ENCODE data around the gene TUBD1. TPM values are rescaled to one million over a fixed set of nuclear protein-coding genes. Genes with fewer than 3 reads are reported as not detected.
"Not testable (repeated sequence)": the region's sequence is repeated elsewhere in the genome, so short reads cannot be mapped to it uniquely, and the experiment has no call there.

The TUBD1 gene
- total RNA-seq, 1 donor from 2014 or later = 12.5 TPM

GRCh38 chr17:59844884-59845594, 47.7 kb downstream of the TUBD1 start:
- ATAC-seq = no peak

GRCh38 chr17:59842901-59843652, 49.7 kb downstream of the TUBD1 start:
- ATAC-seq = peak; percentile 56

- not testable (repeated sequence) for ATAC-seq
Observed at GRCh38 chr17:59841882-59842263, 50.9 kb downstream of the TUBD1 start.

DNA sequence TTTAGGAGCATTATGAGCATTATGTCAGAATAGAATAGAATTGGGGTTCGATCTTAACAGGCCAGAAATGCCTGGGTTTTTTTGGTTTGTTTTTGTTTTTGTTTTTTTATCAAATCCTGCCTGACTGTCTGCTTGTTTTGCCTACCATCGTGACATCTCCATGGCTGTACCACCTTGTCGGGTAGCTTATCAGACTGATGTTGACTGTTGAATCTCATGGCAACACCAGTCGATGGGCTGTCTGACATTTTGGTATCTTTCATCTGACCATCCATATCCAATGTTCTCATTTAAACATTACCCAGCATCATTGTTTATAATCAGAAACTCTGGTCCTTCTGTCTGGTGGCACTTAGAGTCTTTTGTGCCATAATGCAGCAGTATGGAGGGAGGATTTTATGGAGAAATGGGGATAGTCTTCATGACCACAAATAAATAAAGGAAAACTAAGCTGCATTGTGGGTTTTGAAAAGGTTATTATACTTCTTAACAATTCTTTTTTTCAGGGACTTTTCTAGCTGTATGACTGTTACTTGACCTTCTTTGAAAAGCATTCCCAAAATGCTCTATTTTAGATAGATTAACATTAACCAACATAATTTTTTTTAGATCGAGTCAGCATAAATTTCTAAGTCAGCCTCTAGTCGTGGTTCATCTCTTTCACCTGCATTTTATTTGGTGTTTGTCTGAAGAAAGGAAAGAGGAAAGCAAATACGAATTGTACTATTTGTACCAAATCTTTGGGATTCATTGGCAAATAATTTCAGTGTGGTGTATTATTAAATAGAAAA, 51.5 kb downstream of the TUBD1 start:
- ATAC-seq = not testable (repeated sequence)

GRCh38 chr17:59840329-59841090, 52.2 kb downstream of the TUBD1 start:
- ATAC-seq = no peak

DNA sequence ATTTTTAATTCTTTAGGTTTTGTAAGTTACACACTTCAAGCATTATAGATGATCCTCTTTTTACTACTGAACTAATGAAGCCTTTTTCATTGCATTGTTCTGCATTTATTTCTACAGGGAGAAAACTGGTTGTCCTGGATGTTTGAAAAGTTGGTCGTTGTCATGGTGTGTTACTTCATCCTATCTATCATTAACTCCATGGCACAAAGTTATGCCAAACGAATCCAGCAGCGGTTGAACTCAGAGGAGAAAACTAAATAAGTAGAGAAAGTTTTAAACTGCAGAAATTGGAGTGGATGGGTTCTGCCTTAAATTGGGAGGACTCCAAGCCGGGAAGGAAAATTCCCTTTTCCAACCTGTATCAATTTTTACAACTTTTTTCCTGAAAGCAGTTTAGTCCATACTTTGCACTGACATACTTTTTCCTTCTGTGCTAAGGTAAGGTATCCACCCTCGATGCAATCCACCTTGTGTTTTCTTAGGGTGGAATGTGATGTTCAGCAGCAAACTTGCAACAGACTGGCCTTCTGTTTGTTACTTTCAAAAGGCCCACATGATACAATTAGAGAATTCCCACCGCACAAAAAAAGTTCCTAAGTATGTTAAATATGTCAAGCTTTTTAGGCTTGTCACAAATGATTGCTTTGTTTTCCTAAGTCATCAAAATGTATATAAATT, 53.0 kb downstream of the TUBD1 start:
- ATAC-seq = no peak

- ATAC-seq = no peak
Observed at GRCh38 chr17:59838052-59838916, 54.5 kb downstream of the TUBD1 start.

GRCh38 chr17:59837308-59838051, 55.3 kb downstream of the TUBD1 start:
- ATAC-seq = peak; percentile 90

GRCh38 chr17:59832883-59833379, 59.8 kb downstream of the TUBD1 start:
- no peak for ATAC-seq

GRCh38 chr17:59830846-59831486, 61.8 kb downstream of the TUBD1 start:
- no peak for ATAC-seq

DNA sequence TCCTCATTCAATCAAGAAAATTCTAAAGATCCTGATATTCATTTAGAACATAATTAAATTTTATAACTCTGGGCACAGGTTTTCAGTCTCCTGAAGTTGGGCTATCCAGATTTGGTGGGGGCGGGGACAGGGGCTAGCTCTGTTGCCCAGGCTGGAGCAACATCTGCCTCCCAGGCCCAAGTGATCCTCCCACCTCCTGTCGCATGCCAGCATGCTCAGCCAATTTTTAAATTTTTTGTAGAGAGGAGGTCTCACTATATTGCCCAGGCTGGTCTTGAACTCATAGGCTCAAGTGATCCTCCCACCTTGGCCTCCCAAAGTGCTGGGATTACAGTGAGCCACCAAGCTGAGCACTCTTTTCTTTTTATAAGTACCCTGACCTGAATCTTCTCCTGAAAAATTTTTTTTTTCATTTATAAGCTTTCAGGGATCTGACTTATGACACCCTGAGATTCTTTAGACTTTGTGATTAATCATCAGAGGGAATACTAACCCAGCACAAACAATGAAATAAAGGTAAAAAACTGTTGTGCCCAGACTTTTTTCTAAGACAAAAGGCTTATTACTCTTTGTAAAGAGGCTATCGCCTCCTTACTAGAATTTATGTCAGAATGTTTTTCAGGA, 62.6 kb downstream of the TUBD1 start:
- ATAC-seq = no peak

DNA sequence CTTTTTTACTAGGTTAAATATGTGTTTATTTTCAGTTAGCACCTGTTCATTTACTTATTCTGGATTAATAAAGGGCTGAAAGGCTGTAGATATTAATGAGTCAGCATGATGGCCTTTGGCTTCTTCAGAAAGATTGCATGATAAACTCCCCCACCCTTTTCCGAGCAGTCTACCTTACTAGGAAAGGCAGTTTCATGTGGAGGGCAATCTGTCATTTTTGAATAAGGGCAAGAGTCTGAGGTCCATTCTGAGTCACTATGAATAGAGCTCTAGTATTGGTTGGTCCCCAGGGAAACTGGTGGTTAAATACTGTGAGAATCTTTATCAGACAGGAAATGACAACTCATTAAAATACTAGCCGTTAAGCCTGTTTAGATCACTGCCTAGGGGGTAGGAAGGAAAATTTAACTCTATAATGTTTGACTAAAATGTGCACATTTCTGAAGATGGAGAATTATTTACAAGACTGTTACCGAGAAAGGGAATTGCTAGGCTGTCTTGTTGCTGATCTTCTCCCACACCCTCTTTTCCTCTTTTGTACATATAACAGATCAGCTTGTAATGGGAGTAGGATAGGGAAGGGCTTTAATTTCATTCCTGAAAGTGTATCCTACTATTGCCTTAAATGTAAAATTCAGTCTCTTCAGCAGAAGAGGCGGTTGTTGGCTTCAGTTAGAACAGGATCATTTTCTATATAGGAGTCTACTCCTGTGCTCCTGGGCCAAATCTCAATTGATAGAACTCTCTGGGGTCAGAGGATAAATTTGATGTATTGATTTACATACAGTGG, 63.3 kb downstream of the TUBD1 start:
- peak; percentile 95 for ATAC-seq

GRCh38 chr17:59828819-59829216, 63.9 kb downstream of the TUBD1 start:
- peak; percentile 19 for ATAC-seq

DNA sequence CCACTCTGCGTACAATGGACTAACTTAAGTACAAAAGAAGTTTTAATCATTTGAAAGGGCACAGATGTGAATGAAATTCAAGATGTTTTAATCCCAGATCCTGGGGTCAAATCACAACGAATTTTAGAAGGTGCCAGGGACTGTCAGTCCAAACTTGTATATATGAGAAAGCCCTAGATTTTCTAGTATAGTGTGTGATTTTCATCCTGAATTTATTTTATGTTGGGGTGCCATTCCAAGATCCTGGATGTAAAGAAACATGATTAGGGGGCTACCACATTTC, 64.3 kb downstream of the TUBD1 start:
- no peak for ATAC-seq

- no peak for ATAC-seq
Observed at GRCh38 chr17:59827721-59828477, 64.8 kb downstream of the TUBD1 start.

- no peak for ATAC-seq
Observed at GRCh38 chr17:59826706-59827453, 65.9 kb downstream of the TUBD1 start.
